RCC 7860 (cell line): Measurements from ENCODE around the gene KLC1.
"Not testable (repeated sequence)": the region's sequence is repeated elsewhere in the genome, so short reads cannot be mapped to it uniquely, and the experiment has no call there.

Experiments
- DNase-seq: peaks from one replicate; pipeline ENCODE4 v3.0.0-alpha.2; 2015; ENCODE audit warnings: low spot score
- FAIRE-seq: peaks from 2 replicates; lab custom pipeline; 2012; peaks lifted over from hg19 to GRCh38; lab: Jason Lieb, UNC

Gene KLC1

GRCh38 chr14:103624860-103625259, 4.2 kb upstream of the KLC1 start:
- FAIRE-seq: no peak
- DNase-seq: peak; percentile 67

DNA sequence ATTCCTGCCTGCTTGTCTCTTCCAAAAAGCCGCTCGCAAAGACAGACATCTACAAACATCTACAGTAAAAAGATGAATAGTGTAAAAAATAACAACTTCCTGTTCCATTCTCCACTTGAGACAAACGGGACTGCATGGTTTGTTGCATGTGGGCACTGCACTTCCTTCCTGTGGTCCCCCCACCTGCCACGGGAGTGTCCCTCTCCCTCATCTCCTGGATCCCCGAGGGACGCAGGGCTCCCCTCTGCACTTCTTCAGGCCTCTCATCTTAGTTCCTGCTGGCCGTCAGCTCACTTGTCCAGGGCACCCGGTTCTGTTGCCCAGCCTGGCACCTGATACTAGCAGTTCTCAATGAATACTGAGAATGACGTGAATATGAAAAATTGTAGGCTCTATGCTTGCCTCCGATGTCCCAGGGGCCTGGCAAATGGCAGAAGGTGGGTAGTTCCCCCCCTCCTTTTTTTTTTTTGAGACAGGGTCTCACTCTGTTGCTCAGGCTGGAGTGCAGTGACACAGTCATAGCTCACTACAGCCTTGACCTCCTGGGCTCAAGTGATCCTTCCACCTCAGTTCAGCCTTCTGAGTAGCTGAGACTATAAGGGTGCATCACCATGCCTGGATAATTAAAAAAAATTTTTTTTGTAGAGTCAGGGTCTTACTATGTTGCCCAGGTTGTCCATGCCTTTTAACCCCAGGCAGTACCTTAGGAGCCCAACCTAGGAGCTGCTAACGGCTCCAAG, 3.5 kb upstream of the KLC1 start:
- no peak for DNase-seq
- FAIRE-seq: no peak

DNA sequence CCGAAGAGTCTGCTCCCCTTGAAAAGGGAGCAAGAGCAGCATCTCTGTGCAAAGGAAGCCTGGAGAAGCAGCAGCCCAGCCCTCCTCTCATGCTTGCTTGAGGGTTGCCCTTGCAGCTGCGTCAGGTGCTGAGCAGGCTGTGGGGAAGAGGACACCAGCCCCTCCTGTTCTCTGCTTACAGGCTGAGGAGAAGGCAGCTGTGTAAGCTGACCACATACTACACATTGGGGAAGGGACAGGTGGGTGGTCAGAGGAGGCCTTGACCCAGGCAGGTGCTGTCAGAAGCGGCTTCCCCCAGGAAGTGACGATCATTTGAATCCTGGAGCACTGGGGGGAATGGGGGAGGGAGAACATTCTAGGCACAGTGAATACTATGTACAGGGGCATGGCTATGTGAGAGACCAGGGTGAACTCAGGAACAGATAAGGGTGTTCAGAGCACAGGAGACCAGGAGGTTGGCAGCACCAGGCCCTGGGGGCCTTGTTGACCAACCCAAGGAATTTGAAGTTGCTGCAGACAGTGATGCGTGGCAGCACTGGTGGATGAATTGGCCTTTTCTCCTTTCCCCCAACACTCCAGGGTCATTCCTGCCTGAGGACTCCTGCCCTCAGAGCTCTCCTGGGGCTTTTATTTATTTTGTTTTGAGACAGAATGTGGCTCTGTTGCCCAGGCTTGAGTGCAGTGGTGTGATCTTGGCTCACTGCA, 2.7 kb upstream of the KLC1 start:
- DNase-seq (no peak), FAIRE-seq (no peak)

DNA sequence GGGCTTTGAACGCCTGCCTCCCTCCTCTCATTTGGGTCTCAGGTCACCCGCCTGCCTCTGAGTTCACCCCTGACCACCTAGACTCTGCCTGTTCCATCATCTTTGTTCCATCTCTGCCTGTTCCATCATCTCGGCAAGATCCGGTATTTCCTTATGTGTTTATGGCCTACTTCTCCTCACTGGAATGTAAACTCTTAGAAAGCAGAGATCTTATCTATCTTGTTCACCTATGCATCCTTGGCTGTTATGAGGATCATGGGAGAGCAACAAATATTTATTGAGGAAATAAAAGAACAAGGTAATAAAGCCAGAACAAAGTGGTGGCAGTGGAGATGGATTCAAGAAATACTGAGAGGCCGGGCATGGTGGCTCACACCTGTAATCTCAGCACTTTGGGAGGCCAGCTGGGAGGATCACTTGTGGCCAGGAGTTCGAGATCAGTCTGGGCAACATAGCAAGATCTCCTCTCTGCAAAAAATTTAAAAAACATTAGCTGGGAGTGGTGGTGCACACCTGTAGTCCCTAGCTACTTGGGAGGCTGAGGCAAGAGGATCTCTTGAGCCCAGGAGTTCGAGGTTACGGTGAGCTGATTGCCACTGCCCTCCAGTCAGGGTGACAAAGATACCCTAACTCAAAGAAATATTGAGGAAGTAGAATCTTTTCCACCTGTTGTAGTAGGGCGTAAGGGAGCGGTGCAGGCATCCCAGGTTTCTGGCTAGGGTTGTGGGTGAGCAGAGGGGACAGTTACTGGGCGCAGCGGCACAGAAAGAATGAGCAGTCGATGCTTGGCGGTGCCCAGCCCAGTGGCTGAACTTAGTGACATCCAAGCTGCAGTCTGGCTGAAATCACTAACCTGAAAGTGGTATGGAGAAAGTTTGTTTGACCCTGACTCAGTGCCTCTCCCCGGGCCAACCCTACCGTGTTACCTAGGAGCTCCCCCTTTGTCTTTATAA, 1.7 kb upstream of the KLC1 start:
- no peak for DNase-seq
- no peak for FAIRE-seq

DNA sequence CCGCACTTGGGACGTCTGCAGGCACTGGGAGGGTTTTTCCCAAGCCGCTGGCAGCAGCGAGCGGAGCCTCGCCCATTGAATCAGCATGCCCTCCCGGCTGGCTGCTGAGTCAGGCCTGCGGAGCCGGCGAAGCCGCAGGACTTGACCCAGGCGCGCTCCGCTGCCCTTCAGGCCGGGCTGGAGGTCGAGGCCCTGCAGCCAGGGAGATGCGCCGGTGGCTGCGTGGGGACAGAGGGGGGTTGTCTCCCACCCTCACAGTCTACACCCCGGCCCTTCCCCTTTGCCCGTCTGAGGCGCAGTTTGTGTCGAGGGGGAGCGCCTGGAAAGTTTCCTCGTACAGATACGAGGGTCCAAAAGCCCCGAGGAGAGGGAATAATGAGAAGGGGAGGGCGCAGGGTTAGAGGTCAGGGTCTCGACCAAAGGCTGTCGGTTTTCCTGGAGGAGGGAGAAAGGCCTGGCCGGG, 759 bp upstream of the KLC1 start:
- FAIRE-seq (no peak), DNase-seq (peak; percentile 60)

DNA sequence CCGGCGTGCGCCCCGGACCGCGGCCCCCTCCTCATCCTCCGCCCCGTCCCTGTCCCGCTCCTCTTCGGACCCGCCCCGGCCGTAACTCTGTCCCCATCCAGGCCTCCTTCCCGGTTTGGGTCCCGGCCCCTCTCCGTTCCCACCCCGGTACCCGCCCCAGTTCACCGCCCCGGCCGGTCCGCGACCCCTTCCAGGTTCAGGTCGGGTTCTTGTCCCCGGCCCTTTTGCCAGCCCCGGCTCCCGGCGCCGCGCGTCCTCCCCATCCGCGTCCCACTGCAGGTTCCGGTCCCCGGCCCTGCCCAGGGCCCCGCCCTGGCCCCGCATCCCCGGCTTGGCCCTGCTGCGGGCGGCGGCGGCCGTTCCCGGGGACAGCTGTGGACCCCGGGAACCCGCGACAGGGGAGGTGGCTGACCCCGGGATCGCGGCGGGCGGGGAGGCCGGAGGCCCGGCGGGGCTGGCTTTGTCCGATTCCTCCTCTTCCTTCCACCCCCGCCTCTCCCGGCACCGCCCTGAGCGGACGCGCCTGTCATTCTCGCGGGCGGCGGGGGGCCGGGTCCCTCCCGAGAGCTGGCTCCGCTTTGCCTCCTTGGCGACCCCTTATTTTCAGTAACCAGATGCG, 601 bp downstream of the KLC1 start:
- DNase-seq (no peak), FAIRE-seq (no peak)

- DNase-seq: no peak
- no peak for FAIRE-seq
Measured at GRCh38 chr14:103630364-103631108, 1.5 kb downstream of the KLC1 start.

- no peak for DNase-seq
- no peak for FAIRE-seq
Measured at GRCh38 chr14:103633391-103633790, 4.4 kb downstream of the KLC1 start.

DNA sequence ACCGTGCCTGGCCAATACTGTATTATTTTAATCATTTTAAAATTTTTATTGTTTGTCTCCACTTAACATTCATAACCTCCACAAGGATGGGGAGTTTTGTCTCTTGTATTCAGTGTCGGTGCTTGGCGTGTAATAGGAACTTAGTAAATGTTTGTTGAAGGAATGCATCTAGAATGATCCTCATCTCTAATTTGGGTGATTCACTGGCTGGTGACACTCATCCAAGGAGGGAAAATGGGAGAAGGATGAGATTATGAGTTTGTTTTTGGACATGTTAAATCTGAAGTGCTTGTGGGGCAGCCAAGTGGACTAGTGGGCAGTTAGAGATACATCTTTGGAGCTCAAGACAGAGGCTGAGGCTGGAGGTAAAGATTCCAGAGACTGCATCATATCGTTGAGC, 5.1 kb downstream of the KLC1 start:
- FAIRE-seq: no peak
- no peak for DNase-seq

DNA sequence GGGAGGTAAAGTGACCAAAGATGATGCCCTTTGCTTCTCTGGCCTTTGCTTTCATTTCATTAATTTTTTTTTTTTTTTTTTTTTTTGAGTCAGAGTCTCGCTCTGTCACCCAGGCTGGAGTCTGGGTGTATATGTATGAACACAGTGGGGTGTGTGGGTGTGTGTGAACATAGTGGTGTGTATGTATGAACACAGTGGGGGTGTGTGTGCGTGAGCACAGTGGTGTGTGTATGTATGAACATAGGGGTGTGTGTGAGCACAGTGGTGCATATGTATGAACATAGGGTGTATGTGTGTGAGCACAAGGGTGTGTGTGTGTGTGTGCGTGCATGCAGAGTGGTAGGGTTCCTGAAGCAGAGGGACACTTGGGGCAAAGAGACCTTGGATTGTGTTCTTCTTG, 9.6 kb downstream of the KLC1 start:
- no peak for FAIRE-seq
- no peak for DNase-seq

DNA sequence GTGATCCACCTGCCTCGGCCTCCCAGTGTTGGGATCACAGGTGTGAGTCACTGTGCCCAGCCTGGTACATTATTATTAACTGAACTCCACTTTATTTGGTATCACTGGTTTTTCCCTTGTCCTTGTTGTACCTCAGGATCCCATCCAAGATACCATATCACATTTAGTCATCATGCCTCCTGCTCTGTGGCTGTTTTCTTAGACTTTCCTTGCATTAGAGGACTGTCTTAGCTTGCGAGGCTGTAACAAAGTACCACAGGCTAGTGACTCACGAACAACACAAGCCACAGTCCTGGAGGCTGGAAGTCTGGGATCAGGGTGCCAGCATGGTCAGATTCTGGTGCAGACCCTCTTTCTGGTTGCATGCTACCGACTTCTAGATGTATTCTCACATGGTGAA, 12.2 kb downstream of the KLC1 start:
- FAIRE-seq (peak; percentile 67), DNase-seq (peak; percentile 82)

DNA sequence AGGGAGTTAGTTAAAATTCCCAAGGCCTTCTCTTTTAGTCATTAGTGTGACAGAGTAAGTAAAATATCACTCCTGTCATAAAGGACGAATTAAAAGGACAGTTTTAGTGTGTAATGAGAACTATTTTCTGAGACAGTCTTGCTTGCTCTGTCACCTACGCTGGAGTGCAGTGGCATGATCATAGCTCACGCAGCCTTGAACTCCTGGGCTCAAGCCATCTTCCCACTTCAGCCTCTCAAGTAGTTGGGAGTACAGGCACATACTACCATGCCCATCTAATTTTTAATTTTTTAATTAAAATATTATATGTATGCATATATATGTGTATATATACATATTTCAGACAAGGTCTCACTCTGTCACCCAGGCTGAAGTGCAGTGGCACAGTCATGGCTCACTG, 17.2 kb downstream of the KLC1 start:
- FAIRE-seq (no peak), DNase-seq (no peak)

DNA sequence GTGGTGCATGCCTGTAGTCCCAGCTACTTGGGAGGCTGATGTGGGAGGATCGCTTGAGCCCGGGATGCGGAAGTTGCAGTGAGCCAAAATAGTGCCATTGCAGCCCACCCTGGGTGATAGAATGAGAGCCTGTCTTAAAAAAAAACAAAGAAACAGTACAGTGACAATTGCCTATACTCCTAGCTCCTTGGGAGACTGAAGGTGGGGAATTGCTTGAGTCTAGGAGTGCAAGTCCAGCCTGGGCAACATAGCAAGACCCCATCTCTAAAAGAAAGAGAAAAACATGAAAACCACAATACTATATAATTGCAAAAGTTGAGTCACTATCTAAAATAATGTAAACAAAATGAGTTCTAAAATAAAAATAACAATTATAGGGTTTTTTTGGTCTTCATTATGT, 20.0 kb downstream of the KLC1 start:
- FAIRE-seq (no peak), DNase-seq (no peak)

DNA sequence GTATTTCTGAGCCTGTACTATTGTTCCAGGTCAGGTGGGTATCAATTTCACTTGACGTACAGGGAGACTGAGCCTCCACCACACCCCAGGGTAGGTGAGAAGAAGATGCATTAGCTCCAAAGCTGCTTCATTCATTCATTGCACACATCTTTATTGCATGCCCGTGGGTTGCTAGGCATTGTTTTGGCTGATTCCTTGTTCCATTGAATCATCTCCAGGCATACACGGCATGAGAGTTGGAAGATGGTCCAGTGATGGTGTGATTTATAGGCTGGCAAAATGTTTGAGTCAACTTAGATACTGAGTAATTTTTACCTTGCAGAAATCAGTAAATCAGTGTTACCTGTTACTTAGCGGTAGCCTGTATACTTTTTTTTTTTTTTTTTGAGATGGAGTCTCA, 21.2 kb downstream of the KLC1 start:
- FAIRE-seq (no peak), DNase-seq (no peak)

GRCh38 chr14:103651585-103651984, 22.6 kb downstream of the KLC1 start:
- DNase-seq (no peak), FAIRE-seq (no peak)

- DNase-seq (no peak), FAIRE-seq (no peak)
Measured at GRCh38 chr14:103652806-103653205, 23.8 kb downstream of the KLC1 start.

- DNase-seq, FAIRE-seq: not testable (repeated sequence)
Measured at GRCh38 chr14:103653336-103653735, 24.3 kb downstream of the KLC1 start.

- no peak for DNase-seq
Measured at GRCh38 chr14:103653805-103654204, 24.8 kb downstream of the KLC1 start.

DNA sequence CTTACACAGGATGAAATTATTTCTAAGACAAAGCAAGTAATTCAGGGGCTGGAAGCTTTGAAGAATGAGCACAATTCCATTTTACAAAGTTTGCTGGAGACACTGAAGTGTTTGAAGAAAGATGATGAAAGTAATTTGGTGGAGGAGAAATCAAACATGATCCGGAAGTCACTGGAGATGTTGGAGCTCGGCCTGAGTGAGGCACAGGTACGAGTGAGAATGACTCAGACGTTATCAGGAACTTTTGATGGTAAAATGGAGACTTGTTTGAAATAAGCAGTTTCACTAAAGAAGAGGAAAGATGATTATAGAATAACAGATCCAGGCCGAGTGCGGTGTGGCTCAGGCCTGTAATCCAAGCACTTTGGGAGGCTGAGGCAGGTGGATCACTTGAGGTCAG, 25.6 kb downstream of the KLC1 start:
- FAIRE-seq: no peak
- DNase-seq: no peak

More at GRCh38 chr14:103653805-103654204, 24.8 kb downstream of the KLC1 start:
- no peak for FAIRE-seq
